Activated T-cell treated with anti-CD3 and anti-CD28 coated beads, Interleukin-2, amount 50 U/mL, for 48 hours (primary cell): ENCODE measurements around the gene PHF14.
"Not testable (repeated sequence)": the region's sequence is repeated elsewhere in the genome, so short reads cannot be mapped to it uniquely, and the experiment has no call there.

Source experiments
- DNase-seq, 2 experiments: peaks; one replicate each; pipeline ENCODE4 v3.0.0-alpha.2; 2020

PHF14 gene

DNA sequence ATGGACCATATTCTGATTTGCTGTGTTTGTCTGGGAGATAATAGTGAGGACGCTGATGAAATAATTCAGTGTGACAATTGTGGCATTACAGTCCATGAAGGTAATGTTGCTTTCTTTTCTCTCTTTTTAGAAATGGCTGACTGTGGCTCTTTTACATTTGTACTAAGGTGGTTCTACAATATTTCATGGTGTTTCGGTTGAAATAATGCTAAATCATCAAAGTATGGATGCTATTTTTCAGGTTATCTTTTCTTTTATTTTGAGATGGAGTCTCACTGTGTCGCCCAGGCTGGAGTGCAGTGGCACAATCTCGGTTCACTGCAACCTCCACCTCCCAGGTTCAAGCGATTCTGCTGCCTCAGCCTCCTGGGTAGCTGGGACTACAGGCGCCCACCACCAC is 17.1 kb downstream of the PHF14 start:
- DNase-seq, result not testable (repeated sequence)

DNA sequence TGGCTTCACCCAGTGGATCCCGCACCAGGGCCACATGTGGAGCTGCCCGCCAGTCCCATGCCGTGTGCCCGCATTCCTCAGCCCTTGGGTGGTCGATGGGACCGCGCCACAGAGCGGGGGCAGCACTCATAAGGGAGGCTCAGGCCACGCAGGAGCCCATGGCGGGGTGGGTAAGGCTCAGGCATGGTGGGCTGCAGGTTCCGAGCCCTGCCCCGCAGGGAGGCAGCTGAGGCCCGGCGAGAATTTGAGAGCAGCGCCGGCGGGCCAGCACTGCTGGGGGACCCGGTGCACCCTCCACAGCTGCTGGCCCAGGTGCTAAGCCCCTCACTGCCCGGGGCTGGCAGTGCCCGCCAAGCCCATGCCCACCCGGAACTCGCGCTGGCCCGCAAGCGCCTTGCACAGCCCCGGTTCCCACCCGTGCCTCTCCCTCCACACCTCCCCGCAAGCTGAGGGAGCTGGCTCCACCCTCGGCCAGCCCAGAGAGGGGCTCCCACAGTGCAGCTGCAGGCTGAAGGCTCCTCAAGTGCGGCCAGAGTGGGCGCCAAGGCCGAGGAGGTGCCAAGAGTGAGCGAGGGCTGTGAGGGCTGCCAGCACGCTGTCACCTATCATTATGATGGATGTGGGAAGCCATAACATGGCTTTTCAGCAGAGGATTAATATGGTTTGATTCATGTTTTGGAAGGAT is 22.0 kb downstream of the PHF14 start:
- DNase-seq, result not testable (repeated sequence)

DNA sequence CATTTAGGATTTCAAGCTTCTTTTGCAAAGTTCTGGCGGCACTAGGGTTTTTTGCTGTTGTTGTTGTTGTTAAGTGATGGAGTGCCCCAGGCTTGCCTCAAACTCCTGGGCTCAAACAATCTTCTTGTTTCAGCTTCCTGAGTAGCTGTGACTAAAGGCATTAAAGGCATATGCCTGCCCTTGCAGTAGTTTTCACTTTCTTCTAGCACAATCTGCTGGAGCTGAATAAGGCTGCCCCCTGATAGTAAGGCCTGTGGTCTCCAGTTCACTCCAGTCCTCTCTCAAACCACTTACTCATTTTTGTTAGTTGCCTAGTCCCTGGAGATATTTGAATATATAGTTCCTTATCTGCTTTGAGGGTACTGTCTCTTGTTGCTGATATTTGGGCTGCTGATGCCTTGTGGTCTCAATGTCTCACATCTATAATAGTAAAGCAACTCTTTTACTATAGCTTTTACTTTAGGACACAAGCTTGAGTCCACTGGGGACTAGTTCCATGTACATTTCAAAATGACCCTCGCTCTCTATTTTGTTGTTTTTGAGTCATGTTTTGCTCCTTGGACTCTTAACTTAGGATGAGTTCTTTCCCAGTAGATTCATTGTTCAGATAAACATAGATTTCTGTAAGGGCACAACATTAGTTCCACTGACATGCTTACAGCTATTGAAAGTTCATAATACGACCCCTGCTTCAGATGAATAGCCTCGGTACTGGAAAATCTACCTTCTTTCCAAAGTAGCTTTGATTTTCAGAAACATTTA is 25.5 kb downstream of the PHF14 start:
- no peak for DNase-seq

DNA sequence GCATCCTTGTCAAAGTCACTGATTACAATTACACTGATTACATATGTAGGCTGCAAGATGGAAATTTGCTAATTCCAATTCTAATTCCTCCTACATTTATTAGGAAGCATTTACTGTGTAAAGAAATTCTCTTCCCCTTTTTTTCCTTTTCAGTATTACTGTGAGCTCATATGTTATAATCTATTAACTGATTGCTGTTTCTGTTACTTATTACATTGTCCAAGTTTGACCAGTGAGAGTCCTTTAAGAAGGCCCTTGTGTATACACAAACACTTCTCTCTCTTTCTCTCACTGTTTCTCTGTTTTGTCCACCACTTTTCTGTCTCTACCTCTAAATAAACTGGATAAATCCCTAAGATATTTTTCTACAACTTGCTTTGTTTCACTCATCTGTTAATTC is 31.5 kb downstream of the PHF14 start:
- DNase-seq, result no peak

DNA sequence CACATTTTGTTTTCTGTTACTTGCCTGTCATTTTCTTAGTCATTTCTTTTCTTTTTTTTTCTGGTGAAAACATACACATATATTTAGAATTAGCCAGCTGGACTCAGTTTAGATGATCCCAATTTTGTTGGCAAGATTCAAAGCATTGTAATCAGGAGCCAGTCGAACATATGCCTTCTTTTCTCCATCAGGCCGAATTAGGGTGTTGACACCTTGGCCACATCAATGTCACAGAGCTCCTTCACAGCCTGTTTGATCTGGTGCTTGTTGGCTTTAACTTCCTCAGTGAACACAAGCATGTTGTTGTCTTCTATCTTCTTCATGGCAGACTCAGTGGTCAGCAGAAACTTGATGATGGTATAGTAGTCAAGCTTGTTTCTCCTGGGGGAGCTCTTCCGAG is 32.6 kb downstream of the PHF14 start:
- DNase-seq, result no peak

DNA sequence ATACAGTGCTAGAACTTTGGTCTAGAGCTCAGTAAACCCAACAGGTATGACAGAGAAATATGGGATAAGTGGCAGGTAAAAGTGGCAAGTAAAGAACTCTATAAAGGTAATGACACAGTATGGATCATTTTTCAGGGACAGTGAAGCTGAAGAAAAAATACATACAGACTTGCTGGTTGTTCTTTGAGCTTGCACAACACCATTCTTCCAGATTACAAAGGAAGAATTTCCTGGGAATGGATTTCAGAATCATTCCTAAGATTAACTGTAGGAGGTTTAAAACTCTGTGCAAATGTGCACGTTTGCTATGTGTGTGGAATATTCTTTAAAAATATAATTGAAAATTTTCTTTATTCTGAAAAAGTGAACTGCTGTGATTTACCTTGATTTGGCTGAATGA is 36.0 kb downstream of the PHF14 start:
- no peak for DNase-seq

DNA sequence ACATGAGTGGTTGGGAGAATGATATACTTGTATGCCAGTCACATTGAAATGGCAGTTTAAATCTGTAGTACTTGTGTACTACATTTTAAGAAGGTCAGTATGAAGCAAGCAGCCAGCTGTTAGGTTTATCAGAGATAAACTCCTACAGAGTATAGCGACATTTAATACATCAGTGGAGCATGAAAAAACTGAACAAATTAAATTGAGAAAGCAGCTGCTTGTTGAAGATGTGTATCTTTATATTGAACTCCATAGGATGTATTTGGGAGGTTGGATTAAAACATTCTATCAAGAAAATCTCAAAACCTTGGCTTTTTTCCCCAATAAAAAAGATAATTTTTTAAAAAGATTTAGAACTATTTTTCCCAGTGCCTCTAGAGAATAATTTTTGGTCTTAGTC is 47.8 kb downstream of the PHF14 start:
- DNase-seq, result no peak

DNA sequence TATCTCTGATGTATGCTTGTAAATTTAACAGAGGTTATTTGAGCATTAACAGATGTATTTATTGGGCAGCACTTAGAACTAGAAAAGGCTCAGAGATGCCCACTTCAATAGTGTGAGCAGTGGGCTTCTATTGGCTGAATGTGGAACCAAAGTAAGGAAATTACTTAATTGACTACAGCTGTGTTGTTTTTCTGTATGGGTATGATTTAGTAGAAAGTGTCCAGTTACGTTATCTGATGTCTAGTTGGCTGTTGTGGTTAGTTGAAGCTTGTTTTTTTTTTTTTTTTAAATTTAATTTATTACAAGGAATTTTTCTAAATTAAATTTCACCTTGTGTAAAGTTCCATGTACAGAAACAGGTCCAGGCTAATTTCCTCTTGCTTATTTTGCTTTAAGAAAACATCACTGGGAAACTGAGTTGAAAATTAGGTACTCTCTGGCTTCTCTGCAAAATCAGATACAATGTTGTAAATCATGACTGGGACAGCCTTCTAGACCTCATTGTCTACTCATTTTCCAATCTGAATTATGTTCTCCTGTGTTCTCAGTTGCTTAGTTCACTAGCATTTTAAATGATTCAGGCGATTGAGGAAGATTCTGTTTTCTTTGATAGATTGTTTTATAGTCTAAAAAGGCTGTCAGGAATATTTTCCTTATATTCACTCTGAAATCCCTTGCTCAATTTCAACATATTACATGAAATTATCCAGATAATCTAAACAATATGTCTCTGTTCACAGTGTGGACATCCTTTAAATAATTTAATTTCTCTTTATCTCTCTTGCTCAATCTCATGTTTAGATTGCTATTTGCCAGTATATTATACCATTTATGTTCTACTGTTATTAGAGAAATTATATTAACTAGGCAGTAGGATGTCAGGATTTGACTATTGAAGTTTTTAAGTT is 53.0 kb downstream of the PHF14 start:
- DNase-seq, result no peak

DNA sequence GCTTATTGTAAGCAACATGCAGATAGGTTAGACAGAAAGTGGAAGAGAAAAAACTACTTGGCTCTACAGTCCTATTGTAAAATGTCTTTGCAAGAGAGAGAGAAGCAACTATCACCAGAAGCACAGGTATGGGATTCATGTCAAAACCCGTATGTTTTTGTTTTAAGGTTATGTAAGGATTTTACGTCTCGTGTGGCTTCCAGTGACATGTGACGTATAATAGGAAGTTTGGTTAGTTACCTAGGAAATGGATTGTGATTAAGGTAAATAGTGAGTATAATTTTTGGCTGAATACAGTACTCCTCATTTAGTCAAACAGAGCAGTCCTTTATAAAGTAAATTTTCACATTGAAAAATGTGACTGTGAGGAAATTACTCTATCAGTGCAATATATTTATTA is 62.0 kb downstream of the PHF14 start:
- no peak for DNase-seq

DNA sequence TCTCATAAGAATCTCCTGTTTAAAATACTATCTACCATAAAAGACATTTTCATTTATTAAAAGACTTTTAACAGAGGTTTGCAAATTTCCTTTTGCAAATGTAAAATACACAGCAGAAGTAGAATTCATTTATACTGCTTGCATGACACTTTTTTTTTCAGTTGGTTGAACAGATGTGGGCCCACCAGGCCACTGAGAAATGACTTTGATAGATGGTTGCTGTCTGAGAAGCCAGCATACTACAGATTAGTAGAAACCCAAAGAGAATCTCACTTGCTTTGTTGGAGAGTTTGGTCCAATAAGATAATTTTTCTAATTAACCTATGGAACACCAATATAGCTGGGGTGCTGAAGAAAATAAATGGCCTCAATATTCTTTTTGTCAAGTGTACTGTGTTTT is 66.3 kb downstream of the PHF14 start:
- DNase-seq, result no peak

DNA sequence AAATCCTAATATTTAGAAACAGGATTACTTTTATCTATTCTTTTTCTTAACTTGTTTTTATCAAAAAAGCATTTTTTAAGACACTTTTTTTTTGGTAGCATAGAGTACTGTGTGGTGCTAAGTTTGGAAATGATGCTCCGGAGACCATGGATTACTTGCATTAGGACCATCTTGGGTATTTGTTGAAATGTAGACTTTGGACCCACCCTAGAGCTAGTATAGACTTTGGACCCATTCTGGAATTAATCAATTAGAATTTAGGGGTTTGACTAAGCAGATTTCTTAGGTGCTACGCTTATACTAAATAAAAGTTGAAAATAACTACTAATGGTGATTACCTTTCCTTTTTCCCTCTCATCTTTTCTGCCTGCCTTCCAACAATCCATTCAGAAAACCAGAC is 80.4 kb downstream of the PHF14 start:
- DNase-seq, result no peak

DNA sequence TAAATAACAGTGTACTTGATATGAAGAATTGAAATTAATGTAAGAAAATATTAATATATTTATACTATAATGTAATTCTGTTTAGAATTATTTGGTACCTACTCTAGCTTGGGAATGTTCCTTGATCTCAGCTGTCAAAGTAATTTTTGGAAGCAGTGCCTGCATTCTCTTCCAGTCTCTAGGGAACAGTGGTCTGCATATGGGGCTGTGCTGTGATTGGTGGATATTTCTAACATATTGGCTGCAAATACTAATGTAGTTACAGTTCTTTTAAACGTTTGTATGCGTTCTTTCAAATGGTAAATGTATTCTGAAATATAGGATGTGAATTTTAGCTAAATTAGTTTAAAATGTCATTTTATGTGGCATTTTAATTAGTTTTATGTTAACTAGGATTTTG is 87.2 kb downstream of the PHF14 start:
- no peak for DNase-seq

DNA sequence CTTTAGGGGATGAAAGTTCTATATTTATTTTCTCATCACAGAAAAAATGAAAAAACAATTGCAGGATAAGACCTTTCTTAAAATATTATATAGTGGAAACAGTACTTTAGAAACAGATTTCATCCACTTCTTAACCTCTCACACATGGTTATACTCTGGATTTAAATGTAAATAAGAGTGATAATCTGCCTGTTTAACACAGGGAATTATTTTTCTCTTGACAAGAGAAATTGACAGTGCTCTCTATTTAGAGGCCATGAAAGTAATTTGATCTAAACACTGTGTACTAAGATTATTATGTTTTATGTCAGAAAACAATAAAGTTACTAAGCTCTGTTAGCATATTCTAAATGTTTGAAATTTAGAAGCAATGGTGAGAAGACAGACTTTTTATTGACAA is 88.4 kb downstream of the PHF14 start:
- no peak for DNase-seq

DNA sequence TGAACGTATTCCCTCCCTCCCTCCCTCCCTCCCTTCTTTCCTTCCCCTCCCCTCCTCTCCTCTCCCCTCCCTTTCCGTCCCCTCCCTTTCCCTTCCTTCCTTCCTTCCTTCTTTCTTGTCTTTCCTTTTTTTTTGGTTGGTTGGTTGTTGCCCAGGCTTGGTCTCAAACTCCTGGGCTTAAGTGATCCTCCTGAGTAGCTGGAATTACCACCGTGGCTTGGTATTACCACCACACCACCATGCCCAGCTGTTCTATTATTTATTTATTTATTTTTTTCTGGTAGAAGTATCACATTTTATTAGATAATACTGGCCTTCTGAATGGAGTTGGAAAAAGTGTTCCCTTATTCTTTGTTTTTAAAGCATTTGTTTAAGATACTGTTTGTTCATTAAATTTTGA is 95.9 kb downstream of the PHF14 start:
- DNase-seq, result no peak

DNA sequence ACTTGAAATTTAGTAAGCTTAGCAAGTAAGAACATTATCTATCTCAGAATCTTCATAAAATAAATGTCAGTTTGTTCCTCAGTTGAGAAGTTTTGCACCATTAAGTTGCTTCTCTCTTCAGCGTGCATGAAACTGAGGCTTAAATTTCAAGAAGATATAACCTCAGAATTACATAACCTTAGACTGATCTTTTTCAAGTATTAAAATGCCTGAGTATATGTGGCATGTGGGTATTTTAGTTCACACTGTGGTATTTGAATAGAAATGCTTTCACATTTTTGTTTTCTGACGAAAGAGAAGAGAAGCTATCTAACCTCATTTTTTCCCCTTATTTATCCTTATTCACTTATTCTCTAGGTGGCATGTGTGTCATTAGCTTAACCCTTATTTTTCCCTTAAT is 104.1 kb downstream of the PHF14 start:
- DNase-seq, result no peak

DNA sequence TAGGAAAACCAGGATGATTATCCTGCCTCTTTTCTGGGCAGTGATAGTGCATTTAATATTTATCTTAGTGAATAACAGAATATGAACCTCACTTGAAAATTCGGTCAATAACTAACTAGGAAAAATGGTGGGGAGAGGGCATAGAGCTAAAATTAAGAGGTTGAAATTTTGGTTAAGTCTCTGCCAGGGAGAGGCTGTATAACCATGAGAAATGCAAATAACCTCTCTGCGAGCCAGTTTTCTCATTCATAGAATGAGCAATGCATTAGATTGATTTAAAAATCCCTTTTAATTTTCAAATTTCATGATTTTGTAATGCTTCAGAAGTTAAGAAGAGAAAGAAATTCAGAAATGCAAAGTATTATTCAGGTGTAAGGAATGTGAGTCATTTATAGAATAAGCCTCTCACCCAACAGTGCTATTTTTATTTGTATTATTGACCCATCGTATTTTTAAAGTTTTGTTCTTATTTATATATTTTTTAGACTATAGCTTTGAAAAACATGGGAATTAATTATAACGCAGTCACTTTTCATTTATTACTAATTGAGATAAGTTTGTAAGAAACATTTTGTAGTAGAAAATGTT is 104.7 kb downstream of the PHF14 start:
- no peak for DNase-seq

DNA sequence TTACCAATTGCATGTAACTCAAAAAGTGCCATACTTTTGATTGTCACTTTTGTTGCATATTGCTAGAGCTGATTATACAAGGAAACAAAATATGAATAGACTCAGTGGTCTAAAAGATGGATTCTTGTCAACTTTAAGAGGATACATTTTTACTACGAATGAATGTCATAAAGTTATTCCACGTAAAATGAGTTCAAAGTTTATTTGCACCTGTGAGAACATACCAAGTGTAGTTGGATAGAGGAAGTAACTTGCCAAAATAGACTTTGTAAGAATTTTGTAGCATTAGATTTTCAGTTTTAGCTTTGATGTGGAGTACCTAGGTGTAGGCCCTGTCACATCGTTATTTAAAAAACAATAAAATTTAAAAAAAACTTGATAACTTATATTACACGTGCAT is 106.2 kb downstream of the PHF14 start:
- DNase-seq, result no peak

DNA sequence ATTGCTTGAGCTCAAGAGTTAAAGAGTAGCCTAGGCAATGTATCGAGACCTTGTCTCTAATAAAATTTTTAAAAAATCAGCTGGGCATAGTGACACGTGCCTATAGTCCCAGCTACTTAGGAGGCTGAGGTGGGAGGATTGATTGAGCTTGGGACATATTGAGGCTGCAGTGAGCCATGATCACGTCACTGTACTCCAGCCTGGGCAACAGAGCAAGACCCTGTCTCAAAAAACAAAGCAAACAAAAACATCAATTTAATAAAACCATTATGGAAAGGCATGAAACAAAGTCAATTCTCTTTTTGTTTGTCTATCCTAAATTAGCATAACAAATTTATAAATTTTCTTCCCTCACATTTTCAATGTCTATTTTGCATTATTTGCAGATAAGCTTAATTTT is 108.4 kb downstream of the PHF14 start:
- DNase-seq, result no peak

DNA sequence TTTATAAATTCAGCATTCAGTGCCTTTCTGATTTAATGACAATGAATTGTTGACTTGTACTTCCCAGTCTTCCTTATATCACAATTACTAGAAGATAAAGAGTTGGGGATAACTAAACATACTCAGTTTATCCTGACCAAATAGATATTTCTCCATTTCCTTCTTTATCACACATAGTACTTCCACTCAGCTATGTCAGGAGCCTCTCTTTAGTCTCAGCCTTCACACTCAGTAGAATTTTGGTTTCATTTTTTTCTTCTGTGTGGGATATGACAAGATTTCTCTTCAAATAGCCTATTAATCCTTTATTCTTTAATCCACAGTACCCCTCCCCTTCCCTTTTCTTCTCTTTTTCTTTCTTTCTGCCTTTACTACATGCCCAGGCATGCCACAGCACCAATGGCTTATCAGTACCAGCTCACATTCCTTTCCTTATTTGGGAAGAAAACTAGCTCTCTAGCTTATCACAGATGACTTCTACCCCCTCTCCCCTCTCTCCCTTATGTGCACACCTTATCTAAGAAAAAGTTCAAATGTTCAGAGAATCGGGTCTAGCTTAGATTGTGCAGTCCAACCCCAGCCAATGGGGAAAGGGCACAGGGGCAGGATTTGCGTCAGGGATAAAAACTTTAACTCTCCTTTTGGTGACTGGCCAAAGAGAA is 109.0 kb downstream of the PHF14 start:
- no peak for DNase-seq

DNA sequence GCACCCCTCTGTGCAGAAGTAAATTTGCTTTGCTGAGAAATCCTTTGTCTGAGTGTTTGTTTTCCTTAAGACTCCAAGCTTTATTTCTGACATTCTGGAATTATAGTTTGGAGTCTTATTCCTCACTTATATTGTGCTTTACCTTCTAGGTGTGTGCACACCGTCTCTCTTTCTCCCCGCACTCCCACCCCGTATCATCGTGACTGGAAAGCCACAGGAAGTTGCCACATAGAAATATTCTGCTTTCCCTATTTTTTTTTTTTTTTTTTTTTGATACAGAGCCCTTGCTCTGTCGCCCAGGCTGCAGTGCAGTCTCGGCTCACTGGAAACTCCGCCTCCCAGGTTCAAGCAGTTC is 109.5 kb downstream of the PHF14 start:
- no peak for DNase-seq

DNA sequence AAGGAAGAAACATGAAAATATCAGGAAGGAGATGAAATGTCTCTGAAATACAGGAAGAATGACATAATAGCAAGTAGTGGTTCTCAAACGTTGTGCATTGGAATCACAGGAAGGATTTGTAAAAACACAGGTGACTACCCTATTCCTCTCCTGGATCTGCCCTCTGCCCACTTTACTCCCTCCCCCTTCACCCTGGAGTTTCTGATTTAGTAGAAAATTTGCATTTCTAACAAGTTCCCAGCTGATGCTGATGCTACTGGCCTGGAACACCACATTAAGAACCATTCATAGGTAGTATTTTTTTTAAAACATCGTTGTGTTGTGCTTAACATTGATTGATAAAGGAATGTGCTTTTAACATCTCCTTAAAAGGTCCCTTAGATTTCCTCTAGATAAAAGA is 130.9 kb downstream of the PHF14 start:
- no peak for DNase-seq

DNA sequence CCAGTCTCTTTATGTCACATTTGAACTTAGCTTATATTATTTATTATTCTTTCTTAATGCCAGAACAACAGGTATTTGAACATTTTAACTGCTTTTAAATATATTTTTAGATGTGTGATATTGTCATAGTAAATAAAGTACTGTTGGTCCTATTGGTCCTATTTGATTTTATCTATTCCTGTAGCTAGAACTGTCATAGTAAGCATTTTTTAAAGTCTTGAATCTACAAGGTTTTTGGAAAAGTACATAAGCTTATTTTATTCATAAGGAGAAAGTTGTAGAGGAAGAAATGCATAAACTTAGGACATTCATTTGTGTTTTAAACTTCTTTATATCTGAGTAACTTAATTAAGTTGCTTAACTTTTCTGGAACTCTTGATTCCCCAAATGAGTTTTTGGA is 136.0 kb downstream of the PHF14 start:
- no peak for DNase-seq

DNA sequence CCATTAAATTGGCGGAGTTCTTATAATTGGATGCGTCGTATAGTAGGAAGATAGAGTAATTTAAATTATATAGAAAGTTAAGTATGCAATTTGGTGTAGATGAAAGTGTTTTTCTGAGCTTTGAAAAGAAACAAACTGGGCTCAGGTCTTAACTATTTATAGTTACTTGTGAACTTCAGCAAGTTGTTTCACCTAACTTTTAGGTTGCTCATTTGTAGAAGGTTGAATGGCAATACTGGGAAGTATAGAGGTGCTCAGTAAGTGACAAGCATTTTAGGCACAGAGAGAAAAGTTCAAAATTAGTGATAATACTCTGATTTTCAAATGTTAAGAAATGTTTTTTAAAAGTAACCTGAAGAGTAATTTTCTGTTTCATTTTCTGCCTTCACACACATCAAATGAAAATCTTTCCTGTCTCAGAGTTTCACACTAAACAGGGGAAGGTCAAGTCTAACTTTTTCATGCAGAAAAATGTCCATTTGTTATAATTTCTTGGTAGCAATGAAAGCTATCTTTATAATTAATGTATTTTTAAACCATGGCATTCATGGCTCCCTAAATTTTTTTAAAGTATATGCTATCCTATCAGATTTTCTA is 146.5 kb downstream of the PHF14 start:
- no peak for DNase-seq
